DLD1 (cell line): Measurements from ENCODE around the gene STN1.

Source experiments
- in situ Hi-C: cut with HindIII; loops from 2 replicates; pipeline ENCODE4 v1.10.0; 2017; ENCODE audit warnings: low sequenced_read_pairs

Gene STN1

DNA sequence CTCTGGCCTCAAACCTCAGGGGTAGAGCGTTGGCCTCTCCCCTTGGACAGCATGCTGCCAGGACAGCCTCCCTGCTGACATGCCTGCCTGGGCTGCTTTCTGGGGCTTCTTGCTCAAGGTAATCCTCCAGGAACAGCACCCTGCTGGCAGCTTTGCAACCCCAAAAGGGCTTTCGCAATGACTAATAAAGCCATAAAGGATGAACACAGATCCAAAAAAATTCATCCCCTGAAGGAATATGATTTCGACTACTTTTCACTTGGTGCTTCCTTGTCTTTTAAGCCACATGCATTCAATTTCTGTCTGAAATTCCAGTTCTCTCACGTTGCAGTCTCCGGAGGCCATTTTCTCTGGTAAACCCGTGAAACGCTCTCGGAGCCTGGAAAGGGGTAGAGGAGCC lies 47.5 kb downstream of the STN1 start:
- in situ Hi-C loops: loop anchor here (25.0 kb wide), 1 partner anchor 158 kb away; no protein-coding TSS in a partner anchor

DNA sequence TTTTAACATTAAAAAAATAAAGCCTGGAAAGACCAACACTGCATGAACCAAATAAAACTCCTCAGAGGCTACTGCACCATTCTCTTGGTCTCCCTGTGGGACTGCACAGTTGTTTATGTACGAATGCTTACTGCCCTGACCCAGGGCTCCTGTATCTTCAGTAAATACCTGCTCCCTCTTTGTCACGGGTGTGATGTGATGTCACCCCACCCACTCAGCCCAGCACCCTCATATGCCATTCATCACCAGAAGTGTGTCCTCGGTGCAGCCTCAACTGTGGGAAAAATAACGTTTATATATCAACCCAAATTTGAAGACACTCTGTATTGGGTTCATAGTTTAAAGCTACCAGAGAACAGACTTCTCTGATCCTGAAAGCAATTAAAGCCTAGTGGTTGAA lies 48.6 kb downstream of the STN1 start:
- in situ Hi-C loops: loop anchor here (25.0 kb wide), 1 partner anchor 157 kb away; no protein-coding TSS in a partner anchor

DNA sequence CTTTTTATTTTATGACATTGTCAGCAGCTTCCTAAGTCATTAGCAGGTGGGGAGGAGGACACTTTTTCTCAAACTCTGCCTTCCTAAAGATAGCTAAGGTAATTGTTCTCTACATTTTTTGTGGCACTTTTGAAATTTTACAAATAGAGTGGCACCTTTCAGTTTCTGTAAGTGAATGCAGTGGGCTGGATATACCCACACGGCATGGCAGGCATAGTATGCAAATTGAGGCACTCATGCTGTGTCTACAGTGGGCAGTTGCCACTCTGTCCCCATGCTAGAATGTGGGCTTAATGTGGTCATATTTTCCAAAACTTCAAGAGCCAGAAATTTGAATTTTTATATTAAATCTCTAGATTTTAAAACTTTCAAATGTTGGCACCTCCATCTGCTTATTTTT lies 49.8 kb downstream of the STN1 start:
- in situ Hi-C loops: loop anchor here (25.0 kb wide), 1 partner anchor 156 kb away; no protein-coding TSS in a partner anchor

DNA sequence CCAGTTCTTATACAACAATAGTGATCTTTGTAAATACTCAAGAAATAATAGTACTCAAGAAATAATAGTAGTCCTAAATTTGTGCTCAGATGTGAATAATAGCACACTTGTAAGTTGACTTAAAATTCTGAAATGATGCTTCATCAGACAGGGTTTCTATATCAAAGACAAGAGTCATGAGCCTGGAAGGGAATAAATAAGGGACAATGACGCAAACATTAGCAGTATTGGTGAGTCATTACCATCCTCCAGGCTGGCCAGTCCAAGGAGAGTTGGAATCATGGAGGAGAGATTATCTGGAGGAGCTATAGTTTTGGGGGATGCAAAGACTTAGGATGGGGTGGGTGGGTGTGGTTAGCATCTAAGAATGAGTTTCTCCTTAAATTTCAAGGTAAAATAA lies 56.5 kb downstream of the STN1 start:
- in situ Hi-C loops: loop anchor here (25.0 kb wide), 1 partner anchor 149 kb away; no protein-coding TSS in a partner anchor

DNA sequence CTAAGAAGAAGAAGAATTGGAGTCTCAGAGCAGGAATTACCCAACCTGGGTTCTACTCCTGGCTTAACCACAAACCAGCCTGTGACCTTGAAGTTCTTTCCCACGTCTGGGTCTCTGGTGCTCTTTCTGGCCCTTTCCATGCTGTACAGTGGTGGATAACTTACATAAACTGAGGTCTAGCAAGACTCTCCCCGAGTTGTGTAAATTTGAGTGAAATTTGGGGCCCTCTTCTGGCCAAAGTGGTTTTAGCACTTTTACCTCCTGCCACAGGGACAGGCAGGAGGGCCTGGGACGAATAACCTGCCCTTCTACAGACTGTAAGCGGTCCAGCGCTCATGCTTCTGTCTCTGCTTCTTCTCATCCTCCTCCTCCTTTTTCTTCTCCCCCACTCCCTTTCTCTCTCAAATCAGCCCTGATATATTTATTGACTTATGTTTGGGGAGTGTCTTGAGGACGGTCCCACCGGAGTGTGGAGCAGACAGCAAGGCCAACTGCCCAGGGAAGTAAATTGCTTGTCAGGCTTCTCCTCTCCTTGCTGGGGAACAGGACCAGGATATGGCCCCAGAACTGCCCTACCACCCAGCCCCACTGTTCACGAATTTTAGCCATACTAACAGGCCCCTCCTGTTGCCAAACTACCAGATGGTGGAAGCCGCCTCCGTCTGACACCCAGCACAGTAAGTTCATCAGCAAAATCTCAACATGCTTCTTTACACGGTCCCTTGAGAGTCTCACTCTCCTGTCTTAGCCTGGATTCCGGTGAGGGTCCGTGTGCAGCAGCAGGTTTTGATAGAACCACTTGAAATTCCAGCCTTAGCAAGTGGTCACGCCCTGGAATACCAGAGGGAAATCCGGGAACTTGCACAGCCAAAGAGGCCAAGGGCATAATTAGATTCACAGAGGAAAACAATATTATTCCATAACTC lies 58.6 kb downstream of the STN1 start:
- in situ Hi-C loops: loop anchor here (25.0 kb wide), 1 partner anchor 147 kb away; no protein-coding TSS in a partner anchor

DNA sequence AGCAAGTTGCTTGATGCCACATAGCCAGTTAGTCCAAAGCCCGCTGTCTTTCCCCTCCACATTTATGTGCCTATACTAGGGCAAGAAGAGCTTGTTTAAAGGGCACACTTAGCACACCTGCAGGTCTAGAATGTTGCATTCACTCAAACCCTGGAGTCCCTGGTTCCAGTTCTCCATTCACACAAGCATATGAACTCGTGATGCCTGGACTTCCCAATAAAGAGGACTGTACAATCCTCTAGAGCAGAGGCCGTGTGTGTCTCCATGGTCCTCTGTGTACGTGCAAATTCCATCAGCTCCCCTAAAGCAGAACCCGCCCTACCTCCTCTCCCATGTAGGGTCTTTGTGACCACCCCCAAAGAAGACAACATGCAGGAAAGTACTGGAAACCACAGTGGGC lies 59.6 kb downstream of the STN1 start:
- in situ Hi-C loops: loop anchor here (25.0 kb wide), 1 partner anchor 146 kb away; no protein-coding TSS in a partner anchor

DNA sequence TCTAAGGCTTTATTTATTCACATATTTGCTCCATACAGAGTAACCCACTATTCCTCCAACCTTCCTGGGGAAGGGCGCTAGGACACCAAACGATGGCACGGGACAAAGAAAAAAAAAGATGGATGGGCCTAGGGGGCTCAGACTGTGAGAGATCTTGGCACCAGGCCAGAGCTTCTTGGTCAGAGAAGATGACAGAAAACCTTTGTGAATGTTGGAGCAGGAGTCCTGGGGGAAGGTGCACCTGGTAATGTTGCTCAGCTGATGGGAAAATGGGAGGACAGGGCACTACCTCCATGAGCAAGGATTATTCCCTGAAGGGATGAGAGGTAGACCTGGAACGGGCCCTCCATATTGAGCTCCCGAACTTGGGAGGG lies 61.2 kb downstream of the STN1 start:
- in situ Hi-C loops: loop anchor here (25.0 kb wide), 1 partner anchor 144 kb away; no protein-coding TSS in a partner anchor

DNA sequence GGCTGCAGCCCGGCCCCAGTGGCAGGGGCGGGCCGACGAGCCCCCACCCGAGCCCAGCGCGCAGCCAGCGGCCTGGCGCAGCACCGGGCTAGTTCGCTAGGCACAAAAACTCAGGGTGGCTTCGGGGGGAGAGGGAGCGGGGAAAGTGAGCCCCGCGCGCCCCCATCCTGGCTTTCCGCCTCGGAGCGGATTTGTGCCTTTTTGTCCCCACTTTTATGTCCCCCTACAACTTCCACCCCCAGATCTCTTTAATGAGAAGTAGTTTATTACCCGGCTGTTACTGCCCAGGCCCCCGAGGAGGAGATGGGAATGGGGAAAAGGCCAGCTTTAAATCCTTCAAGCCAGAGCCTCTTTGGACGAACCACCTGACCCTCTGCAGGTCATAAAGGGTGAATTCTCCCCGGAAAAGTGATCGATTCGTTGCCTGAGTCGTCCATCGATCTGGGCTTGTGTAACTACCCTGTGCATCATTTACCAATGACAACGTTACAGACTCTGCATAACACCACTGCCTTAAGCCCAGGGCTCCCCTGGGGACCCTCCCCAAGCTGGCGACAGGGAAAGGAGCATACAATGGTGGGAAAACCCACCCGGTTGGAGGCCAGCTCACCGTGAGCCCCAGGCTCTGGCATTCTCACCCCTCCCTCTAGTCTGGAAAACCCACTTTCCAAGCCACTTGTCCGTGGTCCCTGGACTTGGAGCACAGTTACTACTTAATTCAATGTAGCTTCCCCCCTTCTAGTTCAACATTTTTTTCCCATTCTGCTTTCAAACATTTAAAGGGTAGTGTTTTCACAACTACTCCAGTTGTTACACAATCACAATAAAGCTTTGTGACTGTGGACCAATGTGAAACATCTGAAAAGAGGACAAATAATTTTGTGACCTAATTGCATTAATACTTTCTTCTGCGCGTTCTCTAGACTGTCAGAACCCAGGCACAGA lies 61.9 kb downstream of the STN1 start:
- in situ Hi-C loops: loop anchor here (25.0 kb wide), 1 partner anchor 144 kb away; no protein-coding TSS in a partner anchor

DNA sequence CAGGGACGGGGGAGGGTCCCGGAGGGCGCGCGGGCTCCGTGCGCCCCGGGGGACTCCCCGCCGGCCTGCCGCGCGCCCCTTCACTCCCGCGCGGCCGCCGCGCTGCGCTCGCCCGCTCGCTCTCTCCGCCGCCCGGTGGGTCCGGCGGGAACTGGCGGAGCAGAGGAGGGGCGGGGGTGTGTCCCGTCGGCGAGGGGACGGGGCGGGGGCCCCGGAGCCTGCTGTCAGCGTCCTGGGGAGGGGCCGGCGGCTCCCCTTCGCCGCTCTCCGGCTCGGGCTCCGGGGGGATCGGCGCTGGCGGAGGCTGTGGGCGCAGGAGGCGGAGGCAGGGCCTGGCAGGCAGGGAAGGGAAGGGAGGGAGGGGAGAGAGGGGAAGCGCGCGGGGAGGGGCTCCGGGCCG lies 62.6 kb downstream of the STN1 start, which contains the start of gene SH3PXD2A:
TSS of gene SH3PXD2A (minus strand) at position 153 of the 400 bp plus-strand sequence. CDS start 310 bp downstream, outside the sequence.
- in situ Hi-C loops: loop anchor here (25.0 kb wide), 1 partner anchor 143 kb away; no protein-coding TSS in a partner anchor

DNA sequence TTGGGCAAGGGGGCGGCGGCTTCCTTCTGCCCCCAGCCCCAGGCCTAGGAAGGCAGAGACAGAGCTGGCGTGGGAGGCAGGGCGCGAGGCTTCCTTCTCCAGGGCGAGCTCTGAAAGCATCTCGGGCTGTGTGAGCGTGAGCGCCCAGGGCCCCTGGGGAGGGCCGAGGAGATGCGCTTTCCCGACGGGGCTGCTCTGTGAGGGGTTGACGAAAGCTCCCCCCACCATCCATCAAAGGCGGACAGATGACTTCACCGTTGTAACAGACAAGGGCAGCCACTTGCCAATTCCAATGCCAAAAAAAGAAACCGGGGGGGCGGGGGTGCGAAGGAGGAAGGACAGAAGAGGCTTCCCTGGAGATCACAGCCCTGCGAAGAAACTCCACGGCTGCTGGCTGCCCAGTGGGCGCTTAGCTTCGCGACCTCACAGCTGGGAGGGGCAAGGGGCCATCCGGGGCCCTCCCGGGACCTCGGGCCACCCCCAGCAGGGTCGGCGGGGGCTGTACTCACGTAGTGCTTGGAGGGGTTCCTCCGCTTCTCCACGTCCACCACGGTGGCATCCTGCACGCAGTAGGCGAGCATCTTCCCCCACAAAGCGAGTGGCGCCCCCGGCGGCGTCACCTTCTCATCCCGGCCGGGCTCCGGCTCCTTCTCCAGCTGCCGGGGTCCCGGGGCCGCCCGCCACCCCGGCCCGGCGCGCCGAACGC lies 63.1 kb downstream of the STN1 start:
- in situ Hi-C loops: loop anchor here (25.0 kb wide), 1 partner anchor 143 kb away; no protein-coding TSS in a partner anchor

DNA sequence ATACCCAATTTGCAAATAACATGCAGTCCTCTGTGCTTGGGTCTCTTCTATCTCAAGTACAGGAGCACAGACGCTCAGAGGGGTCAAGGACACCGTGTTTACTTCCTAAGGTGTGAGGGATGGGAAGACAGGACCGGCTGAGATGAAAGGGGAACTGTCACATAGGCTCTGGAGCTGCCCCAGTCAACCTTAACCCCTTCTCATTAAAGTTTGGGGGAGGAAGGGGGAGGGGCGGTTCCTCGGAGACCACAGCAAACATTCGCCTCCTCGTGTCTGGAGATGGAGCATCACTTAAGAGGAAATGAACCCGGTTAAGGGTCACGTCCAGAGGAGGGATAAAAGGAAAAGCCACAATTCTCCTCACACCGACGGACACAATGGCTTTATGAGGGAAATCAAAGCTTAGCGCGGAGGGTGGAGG lies 63.7 kb downstream of the STN1 start:
- in situ Hi-C loops: loop anchor here (25.0 kb wide), 1 partner anchor 142 kb away; no protein-coding TSS in a partner anchor

DNA sequence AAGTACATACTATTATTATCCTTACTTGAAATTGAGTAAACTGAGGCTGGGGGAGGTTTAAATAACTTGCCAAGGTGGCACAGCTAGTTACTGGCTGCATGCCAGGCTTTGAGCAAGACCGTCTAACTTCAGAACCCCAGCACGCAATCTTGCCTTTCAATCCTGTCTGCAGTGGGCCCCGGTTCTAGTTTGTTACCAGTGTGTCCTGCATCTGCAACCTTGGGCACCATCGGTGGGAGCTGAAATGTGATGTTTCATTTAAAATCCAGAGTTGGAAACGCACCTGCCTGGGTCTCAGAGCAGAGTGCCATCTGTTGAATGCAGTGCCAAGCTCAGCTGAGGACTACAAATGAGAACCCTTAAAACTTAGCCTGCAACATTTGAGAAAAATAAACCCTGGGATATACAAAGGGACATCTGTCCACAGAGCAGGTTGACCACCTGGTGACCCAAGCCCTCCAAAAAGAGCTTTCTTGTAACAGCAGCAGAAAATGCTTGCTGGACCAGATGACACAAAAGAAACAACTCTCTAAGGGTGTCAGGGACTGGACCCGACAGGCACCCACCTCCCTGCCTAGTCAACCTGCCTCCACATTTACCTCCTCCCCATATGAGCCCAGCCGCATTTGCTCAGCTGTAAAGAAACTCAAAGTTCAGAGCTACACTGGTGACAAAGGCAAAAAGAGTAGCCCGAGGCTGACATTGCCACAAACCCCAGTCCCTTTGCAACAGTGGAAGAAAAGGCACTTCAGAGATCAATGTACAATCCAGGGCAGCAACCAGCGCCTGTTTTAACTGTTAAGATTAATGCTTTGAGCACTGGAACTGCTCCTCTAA lies 64.3 kb downstream of the STN1 start:
- in situ Hi-C loops: loop anchor here (25.0 kb wide), 1 partner anchor 141 kb away; no protein-coding TSS in a partner anchor

DNA sequence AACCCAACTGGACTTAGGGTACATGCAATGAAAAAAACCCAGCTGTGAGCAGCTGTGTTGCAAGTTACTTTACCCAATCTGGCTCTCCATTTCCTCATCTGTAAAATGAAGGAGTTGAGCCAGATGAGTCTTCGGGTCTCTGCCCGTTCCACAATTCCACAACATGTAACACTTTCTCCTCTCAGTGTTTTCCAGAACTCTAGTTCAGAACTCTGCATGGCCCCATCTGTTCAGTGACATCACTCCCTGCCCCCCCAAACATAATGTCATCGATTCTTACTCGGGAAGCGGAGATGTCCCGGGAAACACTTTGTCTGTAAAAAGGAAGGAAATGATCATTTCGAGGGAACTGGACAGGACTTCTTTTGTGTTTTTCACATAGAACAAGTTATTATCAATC lies 65.1 kb downstream of the STN1 start:
- in situ Hi-C loops: loop anchor here (25.0 kb wide), 1 partner anchor 141 kb away; no protein-coding TSS in a partner anchor

DNA sequence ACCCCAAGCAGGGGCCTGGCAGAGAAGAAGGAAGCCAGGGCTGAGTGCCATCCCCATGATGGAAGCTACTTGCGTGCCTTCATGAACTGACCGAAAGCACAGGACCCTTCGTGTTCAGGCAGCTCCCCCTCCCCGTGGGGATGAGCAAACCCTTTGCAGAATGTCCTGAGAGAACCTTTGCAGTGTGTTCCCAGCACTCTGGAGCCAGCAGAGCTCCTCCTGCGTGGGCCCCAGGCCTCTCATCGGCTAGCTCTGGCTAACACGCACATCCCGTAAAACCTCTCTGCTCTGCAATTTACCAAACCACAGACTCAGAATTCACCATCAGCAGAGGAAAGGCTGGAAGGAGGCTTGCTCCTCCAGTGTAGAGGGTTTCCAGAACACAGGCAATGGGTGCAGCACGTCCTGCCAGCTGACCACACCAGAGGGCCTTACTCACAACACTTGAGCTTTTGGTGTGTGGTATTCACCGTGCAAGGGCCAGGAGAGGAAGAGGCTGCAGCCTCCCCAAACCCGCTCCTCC lies 65.7 kb downstream of the STN1 start:
- in situ Hi-C loops: loop anchor here (25.0 kb wide), 1 partner anchor 140 kb away; no protein-coding TSS in a partner anchor

DNA sequence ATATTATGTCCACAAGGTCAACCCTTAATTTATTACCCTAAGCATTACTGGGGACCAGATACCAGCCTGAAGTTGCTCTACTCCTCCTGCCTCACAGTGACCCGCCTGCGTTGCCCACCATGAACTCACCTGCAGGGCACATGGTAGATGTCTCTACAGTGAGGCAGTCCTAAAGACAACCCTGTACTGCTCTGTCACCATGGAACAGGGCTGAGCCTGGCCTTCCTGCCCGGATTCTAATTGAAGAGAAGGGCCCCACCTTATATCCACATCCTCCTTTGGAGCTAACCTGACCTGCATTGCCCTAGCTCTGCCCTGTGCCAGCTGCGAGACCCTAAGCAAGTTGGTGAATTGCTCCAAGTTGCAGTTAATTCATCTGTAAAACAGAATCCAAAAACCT lies 66.7 kb downstream of the STN1 start:
- in situ Hi-C loops: loop anchor here (25.0 kb wide), 1 partner anchor 139 kb away; no protein-coding TSS in a partner anchor

DNA sequence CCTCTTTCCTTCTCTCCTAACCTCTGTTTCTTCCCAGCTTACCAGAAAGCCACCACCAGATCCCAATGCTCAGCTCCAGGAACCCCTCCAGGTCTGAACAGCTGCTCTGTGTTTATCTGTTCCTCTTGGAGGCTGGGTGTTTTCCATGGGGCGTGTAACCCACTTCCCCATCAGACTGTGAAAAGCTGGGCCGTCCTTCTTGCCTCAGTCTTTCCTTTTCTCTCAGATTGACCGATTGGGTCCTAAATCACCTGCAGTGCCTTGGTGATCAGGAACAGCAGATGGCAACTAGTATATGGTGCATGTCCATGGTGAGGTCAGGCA lies 67.5 kb downstream of the STN1 start:
- in situ Hi-C loops: loop anchor here (25.0 kb wide), 1 partner anchor 138 kb away; no protein-coding TSS in a partner anchor

DNA sequence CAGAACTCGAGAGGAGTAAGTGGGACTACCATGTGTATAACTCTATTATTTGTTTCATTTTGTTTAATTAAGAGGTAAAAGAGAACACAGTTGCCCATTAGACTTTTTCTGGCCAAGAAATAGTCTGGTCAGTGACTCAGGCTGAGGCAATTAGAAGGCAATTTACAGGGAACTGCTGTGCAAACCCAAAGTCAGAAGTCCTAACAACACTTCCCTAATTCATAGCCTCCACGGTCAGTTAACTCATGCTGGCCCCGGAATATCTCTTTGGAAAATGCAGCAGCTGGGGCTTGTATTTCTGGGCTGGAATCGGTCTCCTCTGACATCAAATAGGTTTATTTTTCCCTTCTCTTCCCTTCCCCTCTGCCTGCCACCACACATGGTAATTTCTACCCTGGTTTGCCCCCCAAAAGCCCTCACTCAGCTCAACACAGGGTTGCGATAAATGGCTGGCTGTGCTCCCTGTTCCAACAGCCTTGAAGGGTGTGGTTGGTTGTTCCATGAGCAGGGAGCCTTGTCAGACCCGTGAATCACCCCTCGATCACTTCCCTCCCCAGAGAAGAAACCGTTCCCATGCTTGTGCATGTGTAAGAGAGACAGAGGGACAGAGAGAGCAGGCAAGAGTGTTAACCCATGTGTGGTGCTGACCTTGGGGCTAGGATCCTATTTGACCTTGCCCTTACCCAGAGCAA lies 68.0 kb downstream of the STN1 start:
- in situ Hi-C loops: loop anchor here (25.0 kb wide), 1 partner anchor 138 kb away; no protein-coding TSS in a partner anchor
